Fibroblast of mammary gland (primary cell): ENCODE results near the gene SNX18.

Source experiments
- DNase-seq: peaks from one replicate; pipeline ENCODE4 v3.0.0-alpha.2; 2010; ENCODE audit warnings: low read depth
- H3K4me3 ChIP-seq: 2 replicates; pipeline ENCODE4 v1.5.1; 2011; ENCODE audit warnings: low read depth, mild to moderate bottlenecking, low read length, moderate library complexity; ENCODE audit not compliant: control insufficient read depth
- CTCF ChIP-seq: conservative IDR thresholded peaks from 2 replicates; pipeline ENCODE4 v1.5.1; 2011; ENCODE audit warnings: low read depth, low read length, inconsistent platforms; ENCODE audit not compliant: control insufficient read depth, insufficient read depth

The SNX18 gene

GRCh38 chr5:54581831-54582548 lies 64.4 kb downstream of the SNX18 start:
- no peak for TF ChIP-seq CTCF
- no peak overlapping the region for H3K4me3 ChIP-seq
- DNase-seq = peak; percentile 56

DNA sequence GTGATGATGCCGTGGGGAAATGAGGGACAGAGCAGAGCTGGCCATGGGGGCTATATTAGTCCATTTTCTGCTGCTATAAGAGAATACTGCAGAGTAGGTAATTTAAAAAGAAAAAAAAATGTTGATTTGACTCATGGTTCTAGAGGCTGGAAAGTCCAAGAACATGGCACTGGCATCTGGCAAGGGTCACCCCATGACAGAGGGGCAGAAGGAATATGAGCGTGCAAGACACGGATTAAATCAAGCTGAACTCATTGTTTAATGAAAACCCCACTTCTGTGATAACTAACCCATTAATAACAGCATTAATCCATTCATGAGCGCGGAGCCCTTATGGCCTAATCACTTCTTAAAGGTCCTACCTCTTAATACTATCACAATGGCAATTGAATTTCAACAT lies 68.8 kb downstream of the SNX18 start:
- no peak overlapping the region for H3K4me3 ChIP-seq
- no peak for DNase-seq
- no peak for TF ChIP-seq CTCF

DNA sequence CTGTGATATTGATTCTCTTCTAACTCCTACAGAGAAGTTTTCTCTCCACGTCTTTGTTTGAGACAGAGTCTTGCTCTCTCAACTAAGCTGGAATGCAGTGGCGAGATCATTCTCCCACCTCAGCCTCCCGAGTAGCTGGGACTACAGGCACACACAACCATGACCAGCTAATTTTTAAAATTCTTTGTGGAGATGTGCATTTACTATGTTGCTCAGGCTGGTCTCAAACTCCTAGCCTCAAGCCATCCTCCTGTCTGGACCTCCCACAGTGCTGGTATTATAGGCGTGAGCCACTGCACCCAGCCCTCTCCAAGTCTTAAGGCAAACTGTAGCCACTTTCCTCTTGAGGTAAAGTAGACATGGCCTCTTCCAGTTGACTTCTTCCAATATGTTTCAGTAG lies 72.2 kb downstream of the SNX18 start:
- no peak for DNase-seq
- no peak overlapping the region for H3K4me3 ChIP-seq
- TF ChIP-seq CTCF = no peak

GRCh38 chr5:54590824-54591223 lies 73.3 kb downstream of the SNX18 start:
- no peak overlapping the region for H3K4me3 ChIP-seq

GRCh38 chr5:54593779-54594178 lies 76.2 kb downstream of the SNX18 start:
- no peak overlapping the region for H3K4me3 ChIP-seq
- no peak for TF ChIP-seq CTCF

More at GRCh38 chr5:54590824-54591223, 73.3 kb downstream of the SNX18 start:
- no peak for DNase-seq
- no peak for TF ChIP-seq CTCF

GRCh38 chr5:54594181-54594580 lies 76.6 kb downstream of the SNX18 start:
- TF ChIP-seq CTCF = no peak
- DNase-seq = no peak

More at GRCh38 chr5:54593779-54594178, 76.2 kb downstream of the SNX18 start:
- DNase-seq = no peak

More at GRCh38 chr5:54594181-54594580, 76.6 kb downstream of the SNX18 start:
- H3K4me3 ChIP-seq = no peak overlapping the region
